ENCODE results near the gene CLIP2. TPM values are rescaled to one million over a fixed set of nuclear protein-coding genes. Genes with fewer than 3 reads are reported as not detected.

CLIP2 gene
- total RNA-seq, 1 experiment from 2014 or later = 21.6 TPM

GRCh38 chr7:74438327-74438726 is 149.1 kb downstream of the CLIP2 start:
- Histone ChIP-seq H2BK5ac (ENCODE audit: insufficient read length, low read length) (no peak overlapping the region), H3K9ac (ENCODE audit: extremely low read depth, insufficient read length, low read length) (no peak overlapping the region), H2AK5ac (ENCODE audit: insufficient read length, low read length) (no peak overlapping the region), H3K4ac (ENCODE audit: low read depth, low read length) (no peak overlapping the region), H2BK12ac (ENCODE audit: insufficient read length, low read depth, low read length) (no peak overlapping the region), H2BK120ac (ENCODE audit: low read depth, low read length, poor library complexity, severe bottlenecking) (no peak overlapping the region), H4K91ac (ENCODE audit: insufficient read length, low read depth, low read length) (no peak overlapping the region), H3T11ph (ENCODE audit: low read length) (no peak overlapping the region), H3K23me2 (ENCODE audit: insufficient read length, low read depth, low read length, poor library complexity, severe bottlenecking) (no peaks in the 10 kb centered on the region), H3K79me2 (ENCODE audit: insufficient read depth, low read length) (no peaks in the 10 kb centered on the region), H2BK20ac (ENCODE audit: low read depth, low read length, poor library complexity, severe bottlenecking) (no peak overlapping the region), H3K18ac (ENCODE audit: insufficient read length, low read depth, low read length) (no peak overlapping the region), H2BK15ac (ENCODE audit: low read depth, low read length) (no peak overlapping the region), H4K5ac (ENCODE audit: insufficient read length, low read depth, low read length) (no peak overlapping the region), H3K27me3 (ENCODE audit: insufficient read depth, low read length) (no peaks in the 10 kb centered on the region), H4K20me1 (ENCODE audit: control insufficient read depth, insufficient read depth, insufficient read length) (no peaks in the 10 kb centered on the region), H4K8ac (replicated peaks; ENCODE audit: insufficient read length, low read depth, low read length) (no peak overlapping the region), H2AFZ (ENCODE audit: low read length) (no peak overlapping the region), H3K56ac (ENCODE audit: insufficient read length, low read depth, low read length) (no peak overlapping the region), H3K4me1 (ENCODE audit: insufficient read depth, low read length) (no peaks in the 10 kb centered on the region), H3K23ac (ENCODE audit: insufficient read length, low read depth, low read length) (no peak overlapping the region), H3K79me1 (ENCODE audit: insufficient read depth, low read depth, low read length, poor library complexity, severe bottlenecking) (no peaks in the 10 kb centered on the region), H3K27ac (ENCODE audit: insufficient read length, low read depth, low read length) (no peak overlapping the region), H3K4me2 (ENCODE audit: insufficient read depth, insufficient read length, low read length) (no peak overlapping the region), H3K14ac (ENCODE audit: insufficient read depth, low read length) (no peak overlapping the region), H3K9me3 (ENCODE audit: control insufficient read depth, low read depth, low read length) (peaks cover 5% of the 10 kb centered on the region)
- H3K27ac Mint-ChIP-seq = no peak overlapping the region
- no peak overlapping the region for H3K4me3 Mint-ChIP-seq
- H3K9me3 Mint-ChIP-seq = peaks cover 12 to 17% of the 10 kb centered on the region in 2 experiments; a peak in 4 of 5 replicates
- 0 out of 4 replicates have a peak, but pooled peaks cover 2% of the 10 kb centered on the region in 2 experiments for H3K4me1 Mint-ChIP-seq
- peaks cover 2 to 14% (median 6%) of the 10 kb centered on the region in 3 experiments; a peak in 5 of 7 replicates for H3K36me3 Mint-ChIP-seq (ENCODE audit: insufficient read depth in 1 of 3, low read depth in 3 of 3)
- DNase-seq = no peak
- H3K27me3 Mint-ChIP-seq (ENCODE audit: low read depth) = no peaks in the 10 kb centered on the region; the same call in 1 of the 2 replicates
- no CpG with 5 or more reads among the region's 2 CpGs for WGBS (ENCODE audit: extremely low coverage, insufficient read length, low lambda C conversion rate)
- no peak for TF ChIP-seq CTCF (conservative IDR thresholded peaks at IDR 0.05)

Data from H9 (cell line).